ENCODE data around the gene ZNF74.
"Not testable (repeated sequence)": the region's sequence is repeated elsewhere in the genome, so short reads cannot be mapped to it uniquely, and the experiment has no call there.

Gene ZNF74

GRCh38 chr22:20368875-20369274 lies 25.1 kb upstream of the ZNF74 start:
- DNase-seq (ENCODE audit: low read depth); H3K4me3 ChIP-seq (ENCODE audit: low read length): not testable (repeated sequence)

- not testable (repeated sequence) for H3K4me3 ChIP-seq (ENCODE audit: low read length); DNase-seq (ENCODE audit: low read depth)
Measured at GRCh38 chr22:20371687-20372086, 22.3 kb upstream of the ZNF74 start.

- not testable (repeated sequence) for H3K4me3 ChIP-seq (ENCODE audit: low read length); DNase-seq (ENCODE audit: low read depth)
Measured at GRCh38 chr22:20372406-20372854, 21.5 kb upstream of the ZNF74 start.

- DNase-seq (ENCODE audit: low read depth); H3K4me3 ChIP-seq (ENCODE audit: low read length): not testable (repeated sequence)
Measured at GRCh38 chr22:20373195-20373706, 20.7 kb upstream of the ZNF74 start.

- DNase-seq (ENCODE audit: low read depth); H3K4me3 ChIP-seq (ENCODE audit: low read length): not testable (repeated sequence)
Measured at GRCh38 chr22:20374130-20374529, 19.8 kb upstream of the ZNF74 start.

- not testable (repeated sequence) for DNase-seq (ENCODE audit: low read depth); H3K4me3 ChIP-seq (ENCODE audit: low read length)
Measured at GRCh38 chr22:20376281-20376680, 17.7 kb upstream of the ZNF74 start.

GRCh38 chr22:20376983-20377382 lies 17.0 kb upstream of the ZNF74 start:
- DNase-seq (ENCODE audit: low read depth); H3K4me3 ChIP-seq (ENCODE audit: low read length): not testable (repeated sequence)

GRCh38 chr22:20378110-20378509 lies 15.8 kb upstream of the ZNF74 start:
- TF ChIP-seq CTCF (conservative IDR thresholded peaks at IDR 0.05; ENCODE audit: low read depth, low read length) = no peak
- no peak overlapping the region for H3K4me3 ChIP-seq (ENCODE audit: low read length)
- DNase-seq (ENCODE audit: low read depth) = no peak

GRCh38 chr22:20378684-20379083 lies 15.3 kb upstream of the ZNF74 start:
- H3K4me3 ChIP-seq (ENCODE audit: low read length); DNase-seq (ENCODE audit: low read depth): not testable (repeated sequence)

- DNase-seq (ENCODE audit: low read depth) = no peak
- no peak overlapping the region for H3K4me3 ChIP-seq (ENCODE audit: low read length)
- TF ChIP-seq CTCF (conservative IDR thresholded peaks at IDR 0.05; ENCODE audit: low read depth, low read length) = no peak
Measured at GRCh38 chr22:20380486-20380885, 13.5 kb upstream of the ZNF74 start.

GRCh38 chr22:20383538-20383937 lies 10.4 kb upstream of the ZNF74 start:
- no peak for DNase-seq (ENCODE audit: low read depth)
- H3K4me3 ChIP-seq (ENCODE audit: low read length) = no peak overlapping the region
- no peak for TF ChIP-seq CTCF (conservative IDR thresholded peaks at IDR 0.05; ENCODE audit: low read depth, low read length)

GRCh38 chr22:20384171-20384570 lies 9.8 kb upstream of the ZNF74 start:
- no peak for TF ChIP-seq CTCF (conservative IDR thresholded peaks at IDR 0.05; ENCODE audit: low read depth, low read length)
- no peak overlapping the region for H3K4me3 ChIP-seq (ENCODE audit: low read length)
- DNase-seq (ENCODE audit: low read depth) = no peak
